GM21576 (cell line): Measurements from ENCODE around the gene CEACAM3.

Source experiments
- ATAC-seq: cut with Tn5 transposase; IDR thresholded peaks from one replicate; pipeline ENCODE4 v1.9.1; 2021; ENCODE audit warnings: mild to moderate bottlenecking, moderate library complexity; ENCODE audit not compliant: unreplicated experiment

CEACAM3 gene

DNA sequence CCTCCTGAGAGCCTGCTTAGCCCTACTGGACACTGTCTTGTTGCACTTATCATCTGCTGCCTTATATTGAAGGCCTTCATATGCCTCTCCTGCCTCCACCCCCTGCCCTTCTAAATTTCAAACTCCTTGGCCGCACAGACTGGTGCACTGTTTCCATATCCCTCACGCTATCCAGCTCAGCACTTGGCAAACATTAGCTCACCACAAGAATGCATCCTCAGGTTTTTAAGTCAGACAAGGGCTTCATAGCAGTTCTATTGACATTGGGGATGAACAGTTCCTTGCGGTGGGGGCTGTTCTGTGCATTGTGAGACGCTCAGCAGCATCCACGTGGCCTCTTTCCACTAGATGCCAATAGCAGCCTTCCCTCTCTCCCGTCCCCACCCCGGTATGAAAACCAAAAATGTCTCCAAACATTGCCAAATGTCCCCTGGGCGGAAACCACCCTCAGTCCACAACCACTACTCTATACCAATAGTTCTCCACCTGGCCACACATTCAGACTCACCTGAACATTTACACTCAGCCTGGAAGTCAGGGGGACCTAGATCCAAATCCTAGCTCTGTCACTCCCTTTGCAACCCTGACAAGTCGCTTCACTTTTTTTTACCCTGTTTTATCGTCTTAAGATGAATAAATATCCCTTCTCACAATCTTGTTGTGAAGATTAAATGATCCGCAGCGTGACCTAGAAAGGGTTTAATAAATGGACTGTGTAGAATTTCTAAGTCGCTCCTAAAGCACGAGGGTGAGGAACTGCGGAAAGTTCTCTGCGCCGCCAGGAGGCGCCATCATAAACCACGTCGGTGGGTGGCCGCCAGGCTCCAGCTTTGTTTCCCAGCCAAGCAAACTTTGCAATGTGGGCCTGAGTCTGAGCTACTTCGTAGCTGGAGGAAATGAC, 3.6 kb upstream of the CEACAM3 start:
- no peak for ATAC-seq

DNA sequence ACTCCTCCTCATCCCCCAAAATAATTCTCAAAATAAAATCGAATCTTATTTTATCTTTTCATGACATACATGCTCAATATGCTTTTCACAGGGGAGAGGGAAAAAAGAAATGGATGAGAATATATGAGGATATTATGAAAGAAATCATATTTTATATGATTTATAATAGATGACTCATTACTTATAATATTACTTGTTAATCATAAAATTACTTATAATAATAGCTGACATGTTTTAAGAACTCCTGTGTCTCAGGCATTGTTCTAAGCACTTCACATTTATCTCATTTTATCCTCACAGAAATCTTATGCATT, 3.0 kb upstream of the CEACAM3 start:
- ATAC-seq = no peak

DNA sequence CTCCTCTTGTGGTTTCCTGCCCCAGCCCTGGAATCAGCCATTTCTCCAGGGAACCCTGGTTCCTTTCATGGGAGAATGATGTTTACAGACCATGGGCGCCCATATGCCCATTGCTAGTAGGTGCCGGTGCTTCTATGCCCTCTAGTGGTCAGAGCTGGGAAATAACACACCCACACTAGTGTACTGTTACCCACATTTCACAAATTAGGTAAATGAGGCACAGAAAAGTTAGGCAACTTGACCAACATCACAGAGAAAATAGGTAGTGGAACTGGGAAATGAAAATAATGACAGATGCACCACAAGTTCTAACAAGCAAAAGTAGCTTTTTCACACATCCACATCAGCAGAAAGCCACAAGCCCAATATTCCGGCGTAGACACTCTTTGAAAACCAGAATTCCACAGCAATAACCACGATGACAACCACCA, 1.3 kb upstream of the CEACAM3 start:
- ATAC-seq = no peak

DNA sequence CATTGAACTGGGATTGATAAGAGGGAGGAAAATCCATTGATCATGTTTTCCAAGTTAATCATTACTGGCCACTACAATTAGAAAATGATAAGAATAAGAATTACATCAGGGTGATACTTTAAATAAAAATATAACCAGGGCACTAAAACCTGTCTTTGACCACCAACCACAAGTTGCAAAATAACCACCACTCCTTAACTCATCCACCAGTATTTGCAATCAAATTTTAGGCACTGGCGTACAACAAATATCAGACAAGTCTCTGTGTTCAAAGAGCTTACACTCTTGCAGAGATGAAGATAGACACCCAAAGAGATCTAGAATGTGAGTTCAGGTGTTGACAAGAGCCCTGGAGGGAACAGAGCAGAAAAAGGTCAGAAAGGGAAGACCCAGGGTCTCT, 514 bp downstream of the CEACAM3 start:
- ATAC-seq = no peak

DNA sequence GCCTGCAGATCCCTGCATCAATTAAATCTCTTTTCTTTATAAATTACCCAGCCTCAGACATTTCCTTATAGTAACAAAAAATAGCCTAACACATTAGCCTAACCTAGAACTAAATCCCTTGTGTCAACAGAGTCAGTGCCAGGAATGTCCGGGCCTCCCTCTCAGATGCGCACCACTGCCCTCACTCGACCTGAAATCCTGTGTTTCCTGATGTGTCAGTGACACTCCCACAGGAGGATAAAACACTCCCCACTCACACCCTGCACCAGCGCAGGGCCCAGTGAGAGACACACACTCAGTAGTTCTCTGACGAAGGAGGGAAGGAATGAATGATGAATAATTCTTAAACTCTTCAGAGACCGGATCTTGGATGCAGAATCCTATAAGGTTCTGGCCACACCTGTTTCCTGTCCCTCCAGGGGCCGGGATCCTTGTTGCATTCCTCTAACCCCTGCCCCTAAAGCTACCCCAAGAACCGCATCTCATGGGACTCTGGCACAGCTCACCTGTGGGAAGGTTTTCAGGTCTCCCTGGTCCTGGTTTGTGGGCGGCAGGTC, 3.1 kb downstream of the CEACAM3 start:
- no peak for ATAC-seq

DNA sequence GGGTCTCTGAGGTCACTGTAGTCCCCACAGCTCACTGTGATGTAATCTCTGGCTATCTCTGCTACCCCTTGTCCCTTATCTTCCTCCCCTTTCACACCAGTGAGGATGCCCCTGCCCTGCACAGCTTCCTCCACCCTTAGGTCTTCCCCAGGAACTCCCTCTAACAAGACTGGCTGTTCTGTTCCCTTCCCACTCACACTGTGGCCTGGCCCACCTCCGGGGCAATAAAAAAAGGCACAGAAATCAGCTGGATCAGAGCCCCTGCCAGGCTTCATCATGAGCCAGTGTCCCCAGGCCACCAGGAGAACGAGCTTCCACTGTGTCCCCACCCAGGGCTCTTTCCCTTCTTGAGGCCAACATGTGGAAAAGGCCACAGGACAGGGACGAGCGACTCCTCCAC, 4.6 kb downstream of the CEACAM3 start:
- ATAC-seq = no peak

DNA sequence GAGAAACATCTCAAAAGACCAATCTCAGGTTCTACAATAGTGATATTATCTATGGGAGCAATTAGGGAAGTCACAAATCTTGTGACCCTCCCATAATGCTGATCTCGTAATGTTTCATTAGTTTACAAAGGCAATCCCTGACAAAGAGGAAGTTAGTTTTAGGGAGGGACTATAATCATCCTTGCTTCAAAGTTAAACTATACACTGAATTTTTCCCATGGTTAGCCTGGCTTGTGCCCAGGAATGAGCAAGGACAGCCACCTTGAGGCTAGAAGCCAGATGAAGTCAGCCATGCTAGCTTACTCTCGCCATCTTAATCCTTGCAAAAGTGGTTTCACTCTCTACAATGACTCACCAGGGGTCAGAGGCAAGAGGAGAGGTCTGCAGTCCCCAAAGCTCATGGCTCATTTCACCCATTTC, 5.4 kb downstream of the CEACAM3 start:
- ATAC-seq = no peak

DNA sequence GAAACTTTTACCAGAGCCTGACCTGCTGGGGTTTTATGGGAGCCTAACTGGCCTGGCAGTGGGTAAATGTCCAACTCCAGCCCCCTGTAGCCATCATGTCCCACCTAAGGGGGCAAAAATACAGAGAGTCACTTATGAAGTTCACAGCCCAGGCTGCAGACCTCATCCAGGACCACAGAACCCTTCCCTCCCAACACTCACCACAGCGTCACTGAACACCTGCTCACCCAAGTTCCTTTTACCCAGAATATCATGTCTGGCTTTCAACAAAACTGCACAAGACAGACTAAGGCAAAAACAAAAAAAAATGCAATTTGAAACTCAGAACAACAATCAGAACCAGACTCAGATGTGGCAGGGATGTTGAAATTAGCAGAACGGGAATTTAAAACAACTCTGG, 6.4 kb downstream of the CEACAM3 start:
- ATAC-seq = no peak

DNA sequence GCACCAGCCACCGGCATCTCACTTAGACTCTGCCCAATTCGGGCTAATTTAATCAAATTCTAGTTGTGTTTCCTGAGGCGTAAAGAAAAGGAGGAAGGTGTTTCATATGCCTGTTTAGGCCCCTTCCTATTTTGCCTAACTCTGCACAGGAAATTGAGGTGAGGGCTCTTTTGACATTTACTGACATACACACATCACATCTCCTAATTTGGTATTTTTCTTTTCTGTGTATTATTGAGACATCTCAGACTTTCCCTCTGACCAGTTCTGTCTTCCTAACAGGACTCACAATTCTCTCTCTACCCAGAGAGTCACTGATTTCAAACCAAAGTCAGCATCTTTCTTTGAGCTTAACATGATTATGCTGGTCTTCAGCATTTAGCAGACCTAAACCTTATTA, 7.9 kb downstream of the CEACAM3 start:
- no peak for ATAC-seq

DNA sequence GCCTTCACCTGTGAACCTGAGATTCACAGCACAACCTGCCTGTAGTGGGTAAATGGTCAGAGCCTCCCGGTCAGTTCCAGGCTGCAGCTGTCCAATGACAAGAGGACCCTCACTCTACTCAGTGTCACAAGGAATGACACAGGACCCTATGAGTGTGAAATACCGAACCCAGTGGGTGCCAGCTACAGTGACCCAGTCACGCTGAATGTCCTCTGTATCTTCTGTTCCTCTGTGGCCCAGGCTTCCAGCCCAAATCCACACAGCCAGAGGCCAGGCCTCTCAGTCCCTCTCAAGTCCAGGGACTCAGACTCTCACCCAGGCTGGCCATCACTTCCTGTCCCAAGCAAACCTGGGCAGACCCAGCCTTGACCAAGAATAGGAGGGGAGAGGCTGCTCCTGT, 10.8 kb downstream of the CEACAM3 start:
- no peak for ATAC-seq

DNA sequence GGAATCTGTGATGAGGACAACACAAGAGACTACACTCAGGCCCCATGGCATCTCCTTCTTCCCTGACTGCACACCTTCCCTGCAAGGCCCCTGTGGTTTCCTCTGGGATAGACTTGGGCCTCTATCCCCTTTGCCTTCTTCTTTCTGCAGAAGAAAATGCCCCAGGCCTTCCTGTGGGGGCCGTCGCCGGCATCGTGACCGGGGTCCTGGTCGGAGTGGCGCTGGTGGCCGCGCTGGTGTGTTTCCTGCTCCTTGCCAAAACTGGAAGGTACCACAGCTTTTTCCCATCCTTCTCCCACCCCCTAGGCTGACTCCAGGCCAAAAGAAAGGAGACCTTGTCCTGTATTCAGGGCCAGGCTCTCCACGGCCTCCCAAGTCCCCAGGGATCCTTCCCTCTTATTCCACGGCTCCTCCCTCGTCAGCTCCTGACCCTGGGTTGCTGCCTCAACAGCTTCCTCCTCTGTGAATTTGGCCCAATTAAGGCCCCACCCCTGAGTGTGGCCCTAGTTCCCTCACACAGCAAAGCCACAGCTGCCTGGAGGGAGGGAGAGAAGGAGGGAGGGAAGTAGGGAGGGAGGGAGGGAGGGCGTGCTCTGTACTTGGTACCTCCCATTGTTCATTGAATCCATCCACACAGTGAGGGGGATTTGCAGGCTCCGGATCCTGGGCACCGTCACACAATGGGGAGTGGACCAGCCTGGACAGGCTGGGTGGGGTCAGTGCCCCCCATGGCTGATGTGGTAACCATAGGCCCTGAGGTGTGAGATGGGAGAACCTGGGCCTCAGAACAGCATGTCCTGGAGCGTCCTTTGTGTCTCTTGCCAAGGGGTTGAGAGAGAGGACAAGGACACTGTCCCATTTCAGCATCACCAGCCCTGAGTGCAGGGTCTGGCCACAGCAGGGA, 12.5 kb downstream of the CEACAM3 start:
- ATAC-seq = no peak

DNA sequence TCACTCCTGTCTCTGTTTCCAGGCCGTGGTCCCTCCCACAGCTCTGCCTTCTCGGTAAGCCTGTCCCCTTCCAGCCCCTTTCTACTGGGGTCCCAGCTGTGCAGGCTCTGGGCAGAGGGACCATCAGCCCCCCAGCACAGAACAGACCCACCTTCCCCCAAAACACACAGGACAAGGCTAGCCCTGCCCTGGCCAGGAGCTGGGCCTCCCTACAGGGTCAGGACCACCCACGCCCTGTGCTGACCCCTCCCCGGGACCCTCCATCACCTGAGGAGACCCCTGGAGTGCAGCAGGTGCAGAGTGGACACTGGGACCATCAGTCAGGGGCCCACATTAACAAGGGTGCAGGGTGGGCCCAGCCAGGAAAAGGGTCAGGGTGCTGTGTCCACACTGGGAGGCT, 13.9 kb downstream of the CEACAM3 start:
- ATAC-seq = no peak

DNA sequence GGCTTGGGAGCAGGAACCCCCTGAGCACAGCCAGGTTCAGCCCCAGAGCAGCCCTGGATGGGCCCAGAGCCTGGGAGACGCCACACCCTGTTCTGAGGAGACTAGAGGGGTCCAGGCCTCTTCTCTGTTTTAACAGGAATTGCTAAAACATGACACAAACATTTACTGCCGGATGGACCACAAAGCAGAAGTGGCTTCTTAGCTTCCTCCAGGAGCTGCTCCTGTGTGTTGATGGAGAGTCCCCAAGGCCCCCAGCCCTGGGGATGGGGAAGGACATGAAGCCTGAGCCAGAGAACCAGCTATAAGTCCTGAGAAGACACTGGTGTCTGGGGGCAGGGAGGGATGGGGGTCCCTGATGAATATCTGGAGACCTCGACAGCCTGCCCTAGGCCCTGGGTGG, 14.6 kb downstream of the CEACAM3 start:
- ATAC-seq = no peak

DNA sequence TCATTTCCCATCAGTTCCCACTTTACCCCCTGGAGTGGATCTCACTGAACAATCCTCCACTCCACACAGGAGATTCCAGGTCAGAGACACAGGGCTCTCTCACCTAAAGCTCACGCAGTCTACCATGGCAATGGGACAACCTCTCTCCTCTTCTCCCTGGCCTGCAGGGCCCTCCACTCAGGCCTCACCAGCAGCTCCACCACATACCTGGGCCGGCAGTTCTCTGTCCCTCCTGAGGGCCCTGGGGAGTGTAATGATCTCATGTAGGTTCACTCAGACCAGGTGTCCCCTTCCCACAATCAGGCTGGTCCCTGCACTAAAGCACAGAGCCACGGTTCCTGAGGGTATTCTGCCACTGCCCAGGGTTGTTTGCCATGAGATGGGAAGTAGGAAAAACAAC, 15.6 kb downstream of the CEACAM3 start:
- no peak for ATAC-seq

DNA sequence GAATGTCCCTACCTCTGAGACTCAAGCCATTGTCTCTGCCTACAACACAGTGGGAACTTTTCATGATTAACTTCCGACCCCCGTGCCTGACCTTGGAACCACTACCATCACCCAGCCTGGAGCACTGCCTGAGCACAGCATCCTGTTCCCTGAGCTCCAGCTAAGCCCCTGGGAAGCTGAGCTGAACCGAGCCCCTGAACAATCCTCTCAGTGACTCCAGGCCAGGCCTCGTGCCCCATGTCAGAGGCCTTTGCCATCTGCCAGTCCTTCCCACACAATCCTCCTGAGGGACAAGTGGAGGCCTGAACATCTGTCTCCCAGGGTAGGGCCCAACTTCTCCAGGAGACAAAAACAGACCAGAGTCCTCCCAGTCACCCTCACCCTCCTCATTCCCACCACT, 17.5 kb downstream of the CEACAM3 start:
- no peak for ATAC-seq

DNA sequence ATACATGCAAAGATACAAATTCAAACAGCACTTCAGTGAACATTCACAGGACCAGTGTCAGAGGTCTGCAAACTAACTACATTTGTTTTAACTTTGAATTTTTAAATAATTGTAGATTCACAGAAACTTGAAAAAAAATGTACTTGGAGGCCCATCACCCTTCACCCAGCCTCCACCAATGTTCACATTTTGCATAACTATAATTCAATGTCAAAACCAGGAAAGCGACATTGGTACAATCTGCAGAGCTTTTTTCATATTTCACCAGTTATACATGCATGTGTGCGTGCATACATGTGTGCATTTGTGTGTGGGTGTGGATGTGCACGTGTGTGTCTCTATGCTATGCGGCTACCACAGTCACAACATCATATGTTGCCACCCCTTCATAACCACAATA, 18.9 kb downstream of the CEACAM3 start:
- no peak for ATAC-seq

DNA sequence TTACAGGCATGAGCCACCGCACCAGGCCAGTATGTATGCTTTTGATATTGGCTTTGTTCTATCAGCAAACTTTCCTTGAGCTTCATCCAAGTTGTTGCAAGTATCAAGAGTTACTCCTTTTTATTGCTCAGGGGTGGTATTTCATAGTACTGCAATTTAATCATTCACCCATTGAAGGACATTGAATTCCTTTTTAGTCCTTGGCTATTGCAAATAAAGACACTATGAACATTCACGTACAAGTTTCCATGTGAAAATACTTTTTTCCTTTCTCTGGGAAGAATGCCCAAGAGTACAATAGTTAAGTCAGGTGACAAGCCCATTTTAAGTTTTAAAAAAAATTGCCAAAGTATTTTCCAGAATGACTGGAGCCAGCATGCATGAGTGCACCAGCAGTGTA, 20.4 kb downstream of the CEACAM3 start:
- no peak for ATAC-seq

DNA sequence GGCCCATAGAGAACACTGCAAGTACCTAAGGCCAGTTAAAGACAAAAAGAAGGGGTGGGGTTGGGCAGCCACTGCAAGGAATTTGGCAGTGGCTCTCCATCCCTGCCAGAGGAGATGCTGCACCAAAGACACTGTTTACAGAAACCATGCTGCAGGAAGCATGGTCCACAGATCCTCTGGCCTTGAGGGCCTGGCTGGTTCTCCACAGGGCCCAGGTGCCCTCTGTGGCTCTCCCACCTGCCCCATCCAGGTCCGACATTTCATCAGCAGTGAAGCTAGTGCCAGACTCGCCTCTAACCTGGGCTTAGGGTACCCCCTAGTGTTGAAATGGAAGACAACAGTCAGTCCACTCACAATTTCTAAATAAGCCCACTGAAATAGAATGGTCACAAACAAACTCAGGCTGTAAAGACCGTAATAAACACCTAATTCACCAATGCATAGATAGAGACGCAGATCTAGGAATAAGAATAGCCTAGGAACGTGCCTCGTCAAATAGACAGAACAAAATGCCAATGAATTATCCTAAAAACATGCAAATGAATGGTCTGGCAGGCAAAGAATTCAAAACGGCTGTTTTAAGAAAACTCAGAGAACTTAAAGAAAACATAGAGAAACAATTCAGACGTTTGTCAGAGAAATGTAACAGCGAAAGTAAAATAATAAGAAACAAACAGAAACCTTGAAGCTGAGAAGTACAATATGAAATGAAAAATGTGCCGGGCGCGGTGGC, 24.8 kb downstream of the CEACAM3 start:
- ATAC-seq = no peak

DNA sequence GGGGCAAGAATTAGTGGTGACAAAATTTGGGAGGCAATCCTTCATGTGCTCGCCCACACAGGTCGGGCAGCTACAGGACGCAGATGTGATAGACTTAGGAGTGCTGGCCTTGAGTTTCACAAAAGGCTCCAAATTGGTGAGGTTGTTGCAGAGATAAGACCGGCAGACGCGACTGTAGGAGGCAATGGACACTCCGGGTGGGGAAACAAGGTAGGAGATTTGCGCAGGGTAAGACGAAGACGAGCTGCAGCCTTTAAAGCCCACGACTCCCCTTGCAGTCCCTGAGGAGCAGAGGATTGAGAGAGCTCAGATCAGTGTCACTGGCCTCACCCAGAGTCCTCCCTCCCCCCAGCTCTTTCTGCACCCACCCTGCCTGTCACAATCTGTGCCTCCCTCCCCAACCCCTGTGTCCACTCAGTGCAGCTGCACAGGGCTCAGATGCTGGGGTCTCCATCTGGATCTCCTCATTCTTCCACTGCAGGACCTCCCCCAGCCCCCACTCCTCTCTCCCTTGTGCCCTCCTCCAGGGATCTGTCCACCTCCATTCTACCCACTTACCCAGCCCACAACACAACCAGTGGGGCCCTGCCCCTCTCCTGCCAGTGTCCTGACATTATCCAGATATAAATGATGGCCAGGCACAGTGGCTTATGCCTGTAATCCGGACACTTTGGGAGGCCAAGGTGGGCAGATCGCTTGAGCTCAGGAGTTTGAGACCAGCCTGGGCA, 41.8 kb downstream of the CEACAM3 start:
- no peak for ATAC-seq

DNA sequence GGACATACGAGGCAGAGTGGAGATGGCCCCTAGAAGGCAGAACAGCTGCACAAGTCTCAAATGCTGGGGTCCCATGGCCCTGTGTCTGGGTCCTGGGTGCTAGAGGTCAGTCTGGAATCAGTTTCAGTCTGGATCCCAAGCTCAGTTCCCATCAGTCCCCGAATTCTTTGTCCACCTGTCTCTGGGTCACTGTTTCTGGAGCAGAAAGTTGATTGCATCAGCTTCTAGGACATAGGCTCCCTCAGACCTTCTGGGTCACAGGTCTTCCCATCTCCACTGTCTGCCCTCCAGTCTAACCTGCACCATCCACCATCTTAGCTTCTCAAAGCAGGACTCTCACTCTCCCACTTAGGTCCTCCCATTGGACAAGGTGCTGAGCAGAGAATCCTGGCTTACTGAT, 42.8 kb downstream of the CEACAM3 start:
- no peak for ATAC-seq
